Measurements from ENCODE around the gene FKBP1A.

- TF ChIP-seq CTCF (IDR thresholded peaks at IDR 0.05) (no peak), POLR2A (IDR thresholded peaks at IDR 0.05) (no peak), EP300 (IDR thresholded peaks at IDR 0.05) (no peak), POLR2AphosphoS5 (IDR thresholded peaks at IDR 0.05) (no peak)
Measured at GRCh38 chr20:1405801-1406200, 12.9 kb upstream of the FKBP1A start.

Measured in gastroesophageal sphincter (tissue), 3 donors.